Middle frontal gyrus (tissue), 1 donor: ENCODE data around the gene FOXC1.

Experiments
- DNase-seq: peaks from one replicate; pipeline ENCODE4 v3.0.0-alpha.2; 2015; ENCODE audit warnings: low spot score; ENCODE audit errors: extremely low spot score

FOXC1 gene

GRCh38 chr6:1641343-1641885, 31.7 kb downstream of the FOXC1 start:
- DNase-seq, result no peak

- DNase-seq, result no peak
Measured at GRCh38 chr6:1643111-1643510, 33.4 kb downstream of the FOXC1 start.

GRCh38 chr6:1643830-1644445, 34.2 kb downstream of the FOXC1 start:
- no peak for DNase-seq

GRCh38 chr6:1644516-1645060, 34.9 kb downstream of the FOXC1 start:
- no peak for DNase-seq

- DNase-seq, result no peak
Measured at GRCh38 chr6:1645466-1646185, 35.9 kb downstream of the FOXC1 start.

- DNase-seq, result no peak
Measured at GRCh38 chr6:1651362-1651761, 41.6 kb downstream of the FOXC1 start.

- DNase-seq, result no peak
Measured at GRCh38 chr6:1652842-1653241, 43.1 kb downstream of the FOXC1 start.

- DNase-seq, result no peak
Measured at GRCh38 chr6:1654054-1654453, 44.3 kb downstream of the FOXC1 start.

GRCh38 chr6:1657116-1657770, 47.5 kb downstream of the FOXC1 start:
- no peak for DNase-seq

GRCh38 chr6:1657771-1658165, 48.1 kb downstream of the FOXC1 start:
- no peak for DNase-seq

GRCh38 chr6:1658212-1659005, 48.7 kb downstream of the FOXC1 start:
- DNase-seq, result no peak

GRCh38 chr6:1659816-1660215, 50.1 kb downstream of the FOXC1 start:
- DNase-seq, result no peak

GRCh38 chr6:1662534-1662933, 52.8 kb downstream of the FOXC1 start:
- DNase-seq, result no peak
